GM12872 (cell line): Measurements from ENCODE around the gene ABLIM3.

Experiments used
- CTCF ChIP-seq: IDR thresholded peaks from 3 replicates; pipeline ENCODE4 v1.5.1; 2011; ENCODE audit warnings: low read depth, mild to moderate bottlenecking, low read length, moderate library complexity; ENCODE audit not compliant: insufficient read depth

The ABLIM3 gene

GRCh38 chr5:149133795-149134777 lies 7.2 kb upstream of the ABLIM3 start:
- TF ChIP-seq CTCF, result no peak

GRCh38 chr5:149134778-149135500 lies 6.4 kb upstream of the ABLIM3 start:
- TF ChIP-seq CTCF, result no peak

DNA sequence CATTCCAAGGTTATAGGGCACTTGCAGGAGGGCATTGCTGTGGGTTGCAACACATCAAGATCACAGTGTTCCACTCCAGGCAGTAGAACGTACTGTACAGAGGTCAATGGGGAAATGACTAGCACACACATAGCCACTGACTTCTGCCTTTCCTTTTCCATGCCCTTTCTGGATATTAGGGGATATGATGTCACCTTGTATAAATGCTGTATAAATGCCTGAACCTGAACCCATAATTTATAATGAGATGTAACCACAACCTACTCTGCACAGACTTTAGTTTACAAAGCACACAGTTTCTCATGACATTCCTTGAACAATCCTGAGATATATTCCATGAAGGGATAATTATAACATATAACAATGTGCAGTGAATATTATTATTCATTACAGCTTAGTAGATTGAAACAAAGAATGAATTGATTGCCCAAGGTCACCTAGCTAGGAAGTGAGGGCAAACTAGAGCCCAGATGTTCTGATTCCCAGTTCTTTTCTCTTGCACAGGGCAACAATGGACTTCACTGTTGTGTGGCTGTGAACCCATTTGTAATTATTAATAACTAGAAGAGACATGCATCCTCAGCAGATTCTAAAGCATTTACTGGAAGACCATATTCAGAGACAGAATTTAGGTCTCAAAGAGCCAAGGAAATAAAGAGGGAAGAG lies 5.6 kb upstream of the ABLIM3 start:
- TF ChIP-seq CTCF, result no peak

- TF ChIP-seq CTCF, result no peak
Measured at GRCh38 chr5:149138182-149138923, 2.9 kb upstream of the ABLIM3 start.

GRCh38 chr5:149140197-149141002 lies 893 bp upstream of the ABLIM3 start:
- no peak for TF ChIP-seq CTCF

DNA sequence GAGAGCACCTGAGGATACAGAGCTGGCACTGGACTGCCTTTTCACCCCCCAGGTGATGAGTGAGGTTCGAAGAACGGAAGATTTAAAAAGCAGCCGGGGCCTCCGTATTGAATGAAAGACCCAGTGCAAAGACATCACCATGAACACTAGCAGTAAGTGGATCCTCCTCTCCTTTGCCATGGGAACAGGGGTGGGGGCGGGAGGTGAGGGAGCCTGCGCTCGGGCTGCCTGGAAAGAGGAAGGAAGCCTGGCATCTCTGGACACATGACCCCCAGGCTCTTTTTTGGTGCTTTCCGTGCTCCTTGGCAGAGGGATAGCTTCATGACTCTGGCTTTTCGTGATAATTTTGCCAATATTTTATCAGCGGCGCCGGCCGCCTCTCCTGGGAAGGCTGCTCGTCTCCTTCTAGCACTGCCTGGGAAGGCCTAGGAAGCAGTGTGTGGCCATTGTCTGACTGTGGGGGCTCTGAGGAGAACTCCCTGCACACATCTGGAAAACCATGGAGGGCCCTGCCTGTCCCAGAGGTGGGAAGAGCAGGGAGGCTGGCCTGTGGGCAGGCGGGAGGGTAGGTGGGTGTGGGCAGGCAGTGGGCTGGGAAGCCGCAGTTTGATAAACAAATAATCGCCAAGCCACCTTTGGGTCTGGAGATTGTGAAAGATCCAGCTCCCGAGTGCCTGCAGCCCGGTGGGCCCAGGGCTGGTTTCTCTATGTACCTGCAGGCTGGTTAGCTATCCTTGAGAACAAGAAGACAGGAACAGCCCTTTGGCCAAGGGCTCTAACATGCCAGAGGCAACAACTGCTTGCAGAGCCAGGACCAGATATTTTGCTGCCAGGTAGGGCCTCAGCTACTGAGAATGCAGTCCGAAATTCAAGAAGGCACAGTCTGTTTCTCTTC lies 911 bp downstream of the ABLIM3 start:
- TF ChIP-seq CTCF, result no peak
